Tibial nerve (tissue), 4 donors: Measurements from ENCODE around the gene BRIP1. TPM values are rescaled to one million over a fixed set of nuclear protein-coding genes. Genes with fewer than 3 reads are reported as not detected.

Experiments
- DNase-seq, 2 donors: peaks; one replicate each; pipeline ENCODE4 v3.0.0-alpha.2; 2019; ENCODE audit warnings: low spot score in 2 of 2
- H3K27ac ChIP-seq, 4 donors: fragments of 200-600 bp; sonication (generic) in 3 of 4; one replicate each; pipeline ENCODE4 v1.5.1; 2017 to 2019; ENCODE audit warnings: mild to moderate bottlenecking in 1 of 4
- H3K27me3 ChIP-seq, 2 donors: fragments of 200-600 bp; sonication (generic) in 1 of 2; one replicate each; pipeline versions ENCODE4 v1.5.1 to v1.6.0; 2017 to 2019
- H3K36me3 ChIP-seq, 3 donors: fragments of 200-600 bp; sonication (generic); one replicate each; pipeline ENCODE4 v1.5.1; 2018 to 2019
- H3K4me1 ChIP-seq, 4 donors: fragments of 200-600 bp; sonication (generic) in 3 of 4; one replicate each; pipeline ENCODE4 v1.5.1; 2017 to 2019
- H3K4me3 ChIP-seq, 4 donors: fragments of 200-600 bp; sonication (generic) in 3 of 4; one replicate each; pipeline ENCODE4 v1.5.1; 2017 to 2019; ENCODE audit warnings: mild to moderate bottlenecking in 1 of 4, moderate library complexity in 1 of 4
- H3K9me3 ChIP-seq, 4 donors: fragments of 200-600 bp; sonication (generic) in 3 of 4; one replicate each; pipeline ENCODE4 v1.5.1; 2017 to 2019
- EP300 ChIP-seq, 2 donors: sonication (generic); formaldehyde crosslinking; IDR thresholded peaks; one replicate each; pipeline ENCODE4 v1.6.1; 2017; ENCODE audit warnings: antibody characterized with exemption in 2 of 2, mild to moderate bottlenecking in 1 of 2
- POLR2A ChIP-seq, 2 donors: fragments of 450-650 bp; IDR thresholded peaks; one replicate each; pipeline ENCODE4 v1.6.1; 2017; ENCODE audit warnings: antibody characterized with exemption in 2 of 2, mild to moderate bottlenecking in 2 of 2, moderate library complexity in 2 of 2
- WGBS, 2 donors: methylation state at CpG; one replicate each; pipeline ENCODE4 v1.1.5; 2018; 5-methylcytosine and 5-hydroxymethylcytosine counted together
- total RNA-seq, 4 donors: library from RNA; depleted of rRNA; stranded (reverse); fragments of >200 nt; gene quantifications; one replicate each; pipeline ENCODE4 v1.1.0, GENCODE V29; 2016
- TF ChIP-seq, protein P1 (sequence below), 5 experiments: fragments of 200-600 bp in 3 of 5; fragments of 450-650 bp in 2 of 5; sonication (generic) in 3 of 5; IDR thresholded peaks; one replicate each; pipeline ENCODE4 v1.5.1; 2016 to 2019; ENCODE audit warnings: antibody characterized with exemption in 5 of 5, mild to moderate bottlenecking in 3 of 5, moderate library complexity in 2 of 5

The BRIP1 gene
- total RNA-seq, 4 donors from 2014 or later, result 0.42 to 3.9 (median 0.89) TPM

DNA sequence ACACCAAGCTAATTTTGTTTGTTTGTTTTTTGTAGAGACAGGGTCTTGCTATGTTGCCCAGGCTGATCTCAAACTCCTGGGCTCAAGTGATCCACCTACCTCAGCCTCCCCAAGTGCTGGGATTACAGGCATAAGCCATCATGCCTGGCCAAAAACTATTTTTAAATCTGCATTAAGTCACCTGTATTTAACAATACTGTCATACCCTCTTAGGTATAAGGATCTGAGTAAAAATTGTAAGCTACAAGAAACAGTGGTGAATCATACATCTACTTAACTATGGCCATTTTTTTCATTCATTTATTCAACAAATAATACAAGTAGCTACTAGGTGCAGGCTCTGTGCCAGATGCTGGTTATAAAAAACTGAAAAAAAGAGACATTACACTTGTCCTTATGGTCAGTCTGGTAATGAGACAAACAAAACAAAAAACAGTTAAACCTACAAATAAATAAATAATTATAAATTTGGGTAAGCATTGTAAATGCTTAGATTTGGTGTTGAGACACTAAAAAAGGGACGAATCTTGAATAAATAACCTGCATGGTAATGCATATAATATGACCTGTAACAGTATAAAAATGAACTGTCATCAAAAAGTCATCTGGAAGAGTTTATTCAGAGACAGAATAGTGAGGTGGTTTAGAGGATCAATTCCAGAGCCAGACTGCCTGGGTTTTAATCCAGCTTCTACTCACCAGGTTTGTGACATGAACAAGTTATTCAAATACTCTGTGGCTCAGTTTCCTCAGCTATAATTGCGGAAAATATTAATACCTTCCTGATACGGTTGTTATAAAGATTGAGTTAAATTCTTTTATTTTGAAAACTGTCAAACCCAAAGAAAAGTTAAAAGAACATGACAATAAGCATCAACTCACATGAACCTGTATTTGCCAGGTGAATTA lies 26.8 kb downstream of the BRIP1 start:
- no peaks in the 10 kb centered on the region for H3K36me3 ChIP-seq
- no peaks in the 10 kb centered on the region for H3K27me3 ChIP-seq
- no peak for DNase-seq
- 84 to 85% methylated on average over 3 of the region's 3 CpGs for WGBS, 2 donors
- no peaks in the 10 kb centered on the region for H3K4me1 ChIP-seq
- H3K9me3 ChIP-seq, result no peaks in the 10 kb centered on the region
- no peak overlapping the region for H3K27ac ChIP-seq
- no peak overlapping the region for H3K4me3 ChIP-seq
- TF ChIP-seq POLR2A (IDR thresholded peaks at IDR 0.05) (no peak), EP300 (IDR thresholded peaks at IDR 0.05) (no peak)
- TF ChIP-seq, protein P1, sequence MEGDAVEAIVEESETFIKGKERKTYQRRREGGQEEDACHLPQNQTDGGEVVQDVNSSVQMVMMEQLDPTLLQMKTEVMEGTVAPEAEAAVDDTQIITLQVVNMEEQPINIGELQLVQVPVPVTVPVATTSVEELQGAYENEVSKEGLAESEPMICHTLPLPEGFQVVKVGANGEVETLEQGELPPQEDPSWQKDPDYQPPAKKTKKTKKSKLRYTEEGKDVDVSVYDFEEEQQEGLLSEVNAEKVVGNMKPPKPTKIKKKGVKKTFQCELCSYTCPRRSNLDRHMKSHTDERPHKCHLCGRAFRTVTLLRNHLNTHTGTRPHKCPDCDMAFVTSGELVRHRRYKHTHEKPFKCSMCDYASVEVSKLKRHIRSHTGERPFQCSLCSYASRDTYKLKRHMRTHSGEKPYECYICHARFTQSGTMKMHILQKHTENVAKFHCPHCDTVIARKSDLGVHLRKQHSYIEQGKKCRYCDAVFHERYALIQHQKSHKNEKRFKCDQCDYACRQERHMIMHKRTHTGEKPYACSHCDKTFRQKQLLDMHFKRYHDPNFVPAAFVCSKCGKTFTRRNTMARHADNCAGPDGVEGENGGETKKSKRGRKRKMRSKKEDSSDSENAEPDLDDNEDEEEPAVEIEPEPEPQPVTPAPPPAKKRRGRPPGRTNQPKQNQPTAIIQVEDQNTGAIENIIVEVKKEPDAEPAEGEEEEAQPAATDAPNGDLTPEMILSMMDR (IDR thresholded peaks at IDR 0.05), result no peak

DNA sequence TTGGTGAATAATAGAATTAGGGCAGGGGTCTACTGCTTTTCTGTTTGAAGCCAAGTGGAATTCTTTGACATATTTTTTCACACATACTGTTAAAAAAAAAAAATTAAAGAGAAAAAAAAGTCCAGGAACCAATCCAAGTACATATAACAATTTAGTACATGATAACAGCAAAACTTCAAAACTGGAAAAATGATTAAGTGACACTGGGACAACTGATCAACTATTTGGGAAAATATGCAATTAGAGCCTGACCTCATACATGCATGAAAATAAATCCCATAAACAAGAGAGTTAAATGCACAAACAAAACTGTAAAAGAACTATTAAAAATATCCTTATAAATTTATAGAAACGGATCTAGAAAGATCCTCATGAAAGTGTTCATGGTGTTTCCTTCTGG lies 27.7 kb downstream of the BRIP1 start:
- no peaks in the 10 kb centered on the region for H3K4me1 ChIP-seq
- TF ChIP-seq EP300 (IDR thresholded peaks at IDR 0.05), result no peak
- TF ChIP-seq POLR2A (IDR thresholded peaks at IDR 0.05), result no peak
- TF ChIP-seq, protein P1 (IDR thresholded peaks at IDR 0.05), result no peak
- H3K4me3 ChIP-seq, result no peak overlapping the region
- H3K9me3 ChIP-seq, result no peaks in the 10 kb centered on the region
- no peaks in the 10 kb centered on the region for H3K27me3 ChIP-seq
- DNase-seq, result no peak
- no peak overlapping the region for H3K27ac ChIP-seq
- 67 to 84% methylated on average over 1 of the region's 1 CpG for WGBS, 2 donors
- no peaks in the 10 kb centered on the region for H3K36me3 ChIP-seq

DNA sequence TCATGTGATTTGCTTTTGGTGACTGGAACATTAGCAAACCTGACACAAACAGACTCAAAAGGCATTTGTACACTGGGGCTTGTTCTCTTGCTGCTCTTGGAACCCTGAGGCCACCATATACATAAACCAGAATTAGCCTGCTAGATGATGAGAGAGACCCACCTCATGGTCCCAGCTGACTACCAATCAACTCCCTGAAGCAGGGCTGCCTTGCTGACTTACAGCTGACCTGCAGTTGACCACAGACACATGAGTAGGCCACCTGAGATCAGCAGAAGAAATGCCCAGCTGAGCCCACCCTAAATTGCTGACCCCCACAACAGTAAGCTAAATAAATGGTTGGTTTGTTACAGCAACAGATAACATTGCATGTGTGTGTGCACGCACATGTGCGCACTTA lies 28.7 kb downstream of the BRIP1 start:
- H3K27me3 ChIP-seq, result no peaks in the 10 kb centered on the region
- TF ChIP-seq EP300 (IDR thresholded peaks at IDR 0.05), result no peak
- TF ChIP-seq, protein P1 (IDR thresholded peaks at IDR 0.05), result no peak
- H3K4me1 ChIP-seq, result no peaks in the 10 kb centered on the region
- WGBS, 2 donors, result 98 to 100% methylated on average over 2 of the region's 2 CpGs
- no peaks in the 10 kb centered on the region for H3K9me3 ChIP-seq
- no peaks in the 10 kb centered on the region for H3K36me3 ChIP-seq
- H3K4me3 ChIP-seq, result no peak overlapping the region
- no peak overlapping the region for H3K27ac ChIP-seq
- DNase-seq, result no peak

DNA sequence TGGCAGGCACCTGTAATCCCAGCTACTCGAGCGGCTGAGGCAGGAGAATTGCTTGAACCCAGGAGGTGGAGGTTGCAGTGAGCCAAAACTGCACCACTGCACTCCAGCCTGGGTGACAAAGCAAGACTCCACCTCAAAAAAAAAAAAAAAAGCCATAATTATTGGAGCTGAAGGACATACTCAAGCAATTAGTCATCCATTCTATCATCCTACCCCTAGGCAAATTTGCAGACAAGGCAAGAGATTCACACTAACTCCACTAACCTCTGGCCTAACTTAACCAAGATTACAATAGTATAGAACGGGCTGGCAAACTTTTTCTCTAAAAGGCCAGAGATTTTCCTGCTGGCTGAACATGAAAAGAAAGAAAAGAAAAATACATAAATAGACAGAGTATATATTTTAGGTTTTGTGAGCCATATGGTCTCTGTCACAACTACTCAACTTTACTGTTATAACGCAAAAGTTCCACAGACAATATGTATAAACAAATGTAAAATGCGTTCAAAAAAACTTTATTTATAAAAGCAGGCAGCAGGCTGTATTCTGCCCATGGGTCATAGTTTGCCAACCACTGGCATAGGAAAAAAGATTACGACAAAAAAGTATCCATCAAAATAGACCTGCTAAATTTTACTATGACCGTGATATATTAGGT lies 29.7 kb downstream of the BRIP1 start:
- Histone ChIP-seq H3K36me3 (no peaks in the 10 kb centered on the region), H3K9me3 (no peaks in the 10 kb centered on the region), H3K27me3 (no peaks in the 10 kb centered on the region), H3K27ac (no peak overlapping the region), H3K4me3 (no peak overlapping the region), H3K4me1 (no peaks in the 10 kb centered on the region)
- no peak for DNase-seq
- TF ChIP-seq EP300 (IDR thresholded peaks at IDR 0.05) (no peak), POLR2A (IDR thresholded peaks at IDR 0.05) (no peak)
- TF ChIP-seq, protein P1 (IDR thresholded peaks at IDR 0.05), result no peak
- 80 to 87% methylated on average over 7 of the region's 7 CpGs for WGBS, 2 donors

DNA sequence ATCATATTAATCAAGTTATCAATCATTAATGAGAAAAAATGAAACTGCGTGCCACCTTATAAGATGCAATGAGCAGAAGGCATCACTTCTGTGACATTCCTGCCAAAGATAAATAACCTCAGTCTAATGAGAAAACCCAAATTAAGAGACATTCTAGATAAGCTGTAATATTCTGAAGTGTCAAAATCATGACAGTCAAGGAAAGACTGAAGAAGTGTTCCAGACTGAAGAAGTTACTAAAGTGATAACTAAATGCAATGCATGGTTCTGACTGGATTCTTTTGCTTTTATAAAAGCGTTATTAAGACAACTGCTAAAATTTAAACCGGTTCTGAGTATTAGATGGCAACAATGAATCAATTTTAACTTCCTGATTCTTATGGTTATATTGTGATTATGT lies 30.9 kb downstream of the BRIP1 start:
- no peak overlapping the region for H3K27ac ChIP-seq
- DNase-seq, result no peak
- H3K4me3 ChIP-seq, result no peak overlapping the region
- 84 to 90% methylated on average over 3 of the region's 3 CpGs for WGBS, 2 donors
- no peaks in the 10 kb centered on the region for H3K27me3 ChIP-seq
- no peaks in the 10 kb centered on the region for H3K4me1 ChIP-seq
- peaks cover 0 to 6% (median 0%) of the 10 kb centered on the region in 4 donors for H3K9me3 ChIP-seq
- TF ChIP-seq EP300 (IDR thresholded peaks at IDR 0.05) (no peak), POLR2A (IDR thresholded peaks at IDR 0.05) (no peak)
- TF ChIP-seq, protein P1 (IDR thresholded peaks at IDR 0.05), result no peak
- no peaks in the 10 kb centered on the region for H3K36me3 ChIP-seq
